Measurements from ENCODE around the gene PDCD4.

DNA sequence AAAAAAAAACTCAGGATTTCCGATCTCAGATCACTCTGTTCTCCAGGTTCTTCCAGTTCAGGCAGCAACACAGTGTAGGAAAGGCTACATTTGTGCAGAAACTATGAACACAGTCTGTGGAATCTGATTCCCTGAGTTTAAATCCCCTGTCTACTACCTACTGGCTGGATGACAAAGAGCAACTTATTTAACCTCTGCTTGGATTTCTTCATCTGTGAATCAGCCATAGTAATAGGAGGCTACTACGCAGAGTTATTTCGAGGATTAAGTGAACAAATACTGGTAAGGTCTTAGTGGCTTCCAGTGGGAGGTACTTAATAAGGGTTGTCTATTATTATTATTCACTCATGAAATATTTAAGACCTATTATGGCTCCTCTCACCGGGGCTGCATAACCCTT lies 44.3 kb upstream of the PDCD4 start:
- TF ChIP-seq, protein P1, sequence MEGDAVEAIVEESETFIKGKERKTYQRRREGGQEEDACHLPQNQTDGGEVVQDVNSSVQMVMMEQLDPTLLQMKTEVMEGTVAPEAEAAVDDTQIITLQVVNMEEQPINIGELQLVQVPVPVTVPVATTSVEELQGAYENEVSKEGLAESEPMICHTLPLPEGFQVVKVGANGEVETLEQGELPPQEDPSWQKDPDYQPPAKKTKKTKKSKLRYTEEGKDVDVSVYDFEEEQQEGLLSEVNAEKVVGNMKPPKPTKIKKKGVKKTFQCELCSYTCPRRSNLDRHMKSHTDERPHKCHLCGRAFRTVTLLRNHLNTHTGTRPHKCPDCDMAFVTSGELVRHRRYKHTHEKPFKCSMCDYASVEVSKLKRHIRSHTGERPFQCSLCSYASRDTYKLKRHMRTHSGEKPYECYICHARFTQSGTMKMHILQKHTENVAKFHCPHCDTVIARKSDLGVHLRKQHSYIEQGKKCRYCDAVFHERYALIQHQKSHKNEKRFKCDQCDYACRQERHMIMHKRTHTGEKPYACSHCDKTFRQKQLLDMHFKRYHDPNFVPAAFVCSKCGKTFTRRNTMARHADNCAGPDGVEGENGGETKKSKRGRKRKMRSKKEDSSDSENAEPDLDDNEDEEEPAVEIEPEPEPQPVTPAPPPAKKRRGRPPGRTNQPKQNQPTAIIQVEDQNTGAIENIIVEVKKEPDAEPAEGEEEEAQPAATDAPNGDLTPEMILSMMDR (IDR thresholded peaks at IDR 0.05), result no peak
- TF ChIP-seq POLR2A (IDR thresholded peaks at IDR 0.05), result no peak

Data from lower leg skin (tissue), 3 donors.